Loucy (cell line): Measurements from ENCODE around the gene MIEF1.

Experiments used
- H2AFZ ChIP-seq: fragments of 200-600 bp; sonication (generic); 2 replicates; pipeline ENCODE4 v1.6.0; 2016; ENCODE audit warnings: antibody characterized with exemption, mild to moderate bottlenecking, low read length, moderate library complexity
- H3F3A ChIP-seq: fragments of 200-600 bp; 2 replicates; pipeline ENCODE4 v1.6.0; 2016; ENCODE audit warnings: antibody characterized with exemption, low read depth, mild to moderate bottlenecking
- H3K27me3 ChIP-seq: fragments of 200-600 bp; sonication (generic); 2 replicates; pipeline ENCODE4 v1.6.1; 2014; ENCODE audit warnings: low read length, mild to moderate bottlenecking; ENCODE audit not compliant: insufficient read depth, poor library complexity, severe bottlenecking
- H3K36me3 ChIP-seq: fragments of 200-600 bp; sonication (generic); 2 replicates; pipeline ENCODE4 v1.6.1; 2016; ENCODE audit warnings: low read length; ENCODE audit not compliant: insufficient read depth
- H3K4me1 ChIP-seq: fragments of 200-600 bp; sonication (generic); 2 replicates; pipeline ENCODE4 v1.5.1; 2014; ENCODE audit warnings: low read length, mild to moderate bottlenecking; ENCODE audit not compliant: insufficient read depth, poor library complexity, severe bottlenecking
- H3K4me2 ChIP-seq: fragments of 200-600 bp; sonication (generic); 2 replicates; pipeline ENCODE4 v1.6.0; 2014; ENCODE audit warnings: antibody characterized with exemption, low read length, low read depth, mild to moderate bottlenecking; ENCODE audit not compliant: poor library complexity, severe bottlenecking
- H3K4me3 ChIP-seq: fragments of 200-600 bp; sonication (generic); 2 replicates; pipeline ENCODE4 v1.5.1; 2014; ENCODE audit warnings: low read length, mild to moderate bottlenecking, mixed read lengths; ENCODE audit not compliant: poor library complexity, severe bottlenecking
- H3K79me2 ChIP-seq: fragments of 200-600 bp; sonication (generic); 2 replicates; pipeline ENCODE4 v1.6.1; 2014; ENCODE audit warnings: low read length; ENCODE audit not compliant: insufficient read depth
- H3K9ac ChIP-seq: fragments of 200-600 bp; sonication (generic); 2 replicates; pipeline ENCODE4 v1.6.0; 2014; ENCODE audit warnings: mild to moderate bottlenecking, low read depth, low read length, moderate library complexity; ENCODE audit not compliant: poor library complexity, severe bottlenecking
- H3K9me2 ChIP-seq: fragments of 200-600 bp; sonication (generic); replicated peaks from 2 replicates; pipeline ENCODE4 v1.6.1; 2016; ENCODE audit warnings: low read depth, low read length, mixed read lengths
- H3K9me3 ChIP-seq: fragments of 200-600 bp; sonication (generic); 2 replicates; pipeline ENCODE4 v1.6.1; 2014; ENCODE audit warnings: mild to moderate bottlenecking, antibody characterized with exemption, low read length, low read depth; ENCODE audit not compliant: insufficient read depth
- H4K20me1 ChIP-seq: fragments of 200-600 bp; sonication (generic); 2 replicates; pipeline ENCODE4 v1.6.0; 2014; ENCODE audit warnings: antibody characterized with exemption, low read length, mild to moderate bottlenecking; ENCODE audit not compliant: insufficient read depth, poor library complexity, severe bottlenecking
- CTCF ChIP-seq: fragments of 200-600 bp; sonication (generic); conservative IDR thresholded peaks from 2 replicates; pipeline ENCODE4 v1.5.1; 2014; ENCODE audit warnings: mild to moderate bottlenecking, antibody characterized with exemption, low read length
- EZH2phosphoT487 ChIP-seq: fragments of 200-600 bp; IDR thresholded peaks from 2 replicates; pipeline ENCODE4 v1.6.1; 2018; ENCODE audit warnings: antibody characterized with exemption, mild to moderate bottlenecking, moderate library complexity, borderline replicate concordance

MIEF1 gene

DNA sequence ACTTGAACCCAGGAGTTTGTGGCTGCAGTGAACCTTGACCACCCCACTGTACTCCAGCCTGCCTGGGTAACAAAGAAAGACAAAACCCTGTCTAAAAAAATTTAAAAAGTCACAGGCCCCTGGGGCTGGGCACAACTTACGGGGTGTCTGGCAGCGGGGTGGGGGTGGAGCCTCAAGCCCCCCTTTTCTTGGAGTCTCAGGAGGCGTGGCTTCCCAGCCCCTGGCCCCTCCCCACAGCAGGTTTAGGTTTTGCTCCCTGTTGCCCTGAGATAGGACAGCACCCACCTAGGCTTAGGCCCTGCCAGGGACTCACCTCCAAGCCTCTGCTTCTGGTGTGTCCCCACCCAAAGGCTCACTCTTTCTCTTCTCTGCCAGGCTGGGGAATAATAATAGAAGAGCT lies 22.8 kb upstream of the MIEF1 start:
- H4K20me1 ChIP-seq = peaks cover 2% of the 10 kb centered on the region
- H3K4me3 ChIP-seq = no peak overlapping the region
- no peaks in the 10 kb centered on the region for H3F3A ChIP-seq
- no peaks in the 10 kb centered on the region for H3K9me2 ChIP-seq
- no peaks in the 10 kb centered on the region for H3K9me3 ChIP-seq
- H3K9ac ChIP-seq = no peak overlapping the region
- peaks cover 3% of the 10 kb centered on the region for H3K4me1 ChIP-seq
- no peaks in the 10 kb centered on the region for H3K79me2 ChIP-seq
- no peak overlapping the region for H3K4me2 ChIP-seq
- no peaks in the 10 kb centered on the region for H3K27me3 ChIP-seq
- peaks cover 4% of the 10 kb centered on the region; the same call in 1 of the 2 replicates for H3K36me3 ChIP-seq
- H2AFZ ChIP-seq = no peak overlapping the region
- TF ChIP-seq CTCF (no peak), EZH2phosphoT487 (no peak)

GRCh38 chr22:39480557-39480956 lies 21.5 kb upstream of the MIEF1 start:
- Histone ChIP-seq H3K27me3 (no peaks in the 10 kb centered on the region), H3K9me2 (no peaks in the 10 kb centered on the region), H3K79me2 (no peaks in the 10 kb centered on the region), H3K9me3 (no peaks in the 10 kb centered on the region), H3K4me3 (no peak overlapping the region), H3F3A (no peaks in the 10 kb centered on the region), H4K20me1 (peaks cover 2% of the 10 kb centered on the region), H3K9ac (no peak overlapping the region), H3K4me2 (no peak overlapping the region), H2AFZ (no peak overlapping the region), H3K4me1 (no peaks in the 10 kb centered on the region), H3K36me3 (peaks cover 4% of the 10 kb centered on the region; the same call in 1 of the 2 replicates)
- TF ChIP-seq EZH2phosphoT487 (no peak), CTCF (no peak)

DNA sequence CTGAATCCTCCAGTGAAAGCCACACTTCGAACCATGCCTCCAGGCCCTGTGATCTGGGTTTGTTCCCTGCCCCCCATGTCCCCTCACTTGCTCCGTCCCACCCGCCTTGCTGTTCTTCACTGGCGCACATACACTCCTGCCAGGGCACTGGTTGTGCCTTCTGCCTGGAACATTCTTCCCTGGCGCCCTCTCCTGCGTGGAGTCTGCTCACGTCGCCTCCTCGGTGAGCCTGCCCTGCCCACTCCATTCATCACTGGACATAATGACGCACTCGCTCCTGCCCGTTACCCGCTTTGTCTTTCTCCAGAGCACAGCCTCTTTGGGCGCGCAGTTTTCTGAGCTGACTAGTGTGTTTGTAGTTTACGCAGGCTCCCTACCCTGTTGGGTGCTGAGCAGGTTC lies 21.0 kb upstream of the MIEF1 start:
- H3K4me2 ChIP-seq = no peak overlapping the region
- no peak overlapping the region for H3K9ac ChIP-seq
- TF ChIP-seq EZH2phosphoT487 (no peak), CTCF (no peak)
- H4K20me1 ChIP-seq = peaks cover 2% of the 10 kb centered on the region
- no peaks in the 10 kb centered on the region for H3K27me3 ChIP-seq
- no peaks in the 10 kb centered on the region for H3K9me2 ChIP-seq
- H3K4me3 ChIP-seq = no peak overlapping the region
- H3K9me3 ChIP-seq = no peaks in the 10 kb centered on the region
- no peak overlapping the region for H2AFZ ChIP-seq
- peaks cover 4% of the 10 kb centered on the region; the same call in 1 of the 2 replicates for H3K36me3 ChIP-seq
- H3F3A ChIP-seq = no peaks in the 10 kb centered on the region
- no peaks in the 10 kb centered on the region for H3K79me2 ChIP-seq
- no peaks in the 10 kb centered on the region for H3K4me1 ChIP-seq
